PFSK-1 (cell line): ENCODE results near the gene SIX2.

Experiments
- FOXP2 ChIP-seq: optimal IDR thresholded peaks from 2 replicates; pipeline ENCODE3; 2011; ENCODE audit warnings: borderline replicate concordance, control low read depth, inconsistent platforms; ENCODE audit not compliant: insufficient read depth; ENCODE audit errors: extremely low read length, extremely low read depth
- POLR2AphosphoS5 ChIP-seq: IDR thresholded peaks from 2 replicates; pipeline ENCODE4 v1.6.1; 2012; ENCODE audit warnings: low read depth, mild to moderate bottlenecking, control low read depth, low read length, moderate library complexity
- SIN3A ChIP-seq: IDR thresholded peaks from 2 replicates; pipeline ENCODE4 v1.6.1; 2012; ENCODE audit warnings: mild to moderate bottlenecking, low read length, moderate library complexity, borderline replicate concordance; ENCODE audit not compliant: insufficient read depth
- TAF1 ChIP-seq: IDR thresholded peaks from 2 replicates; pipeline ENCODE4 v1.6.1; 2012; ENCODE audit warnings: low read length, control low read depth, borderline replicate concordance; ENCODE audit not compliant: insufficient read depth
- TF ChIP-seq, protein P1 (sequence below), 2 experiments: IDR thresholded peaks; 2 replicates each; pipeline versions ENCODE4 v1.6.1 to v1.8.0; 2011 to 2012; ENCODE audit warnings: low read depth in 2 of 2, low read length in 2 of 2, control low read depth in 1 of 2, inconsistent platforms in 1 of 2, mild to moderate bottlenecking in 1 of 2, moderate library complexity in 1 of 2; ENCODE audit not compliant: insufficient read depth in 1 of 2

GRCh38 chr2:45047301-45047700 is 38.0 kb upstream of the SIX2 start:
- no peak for TF ChIP-seq TAF1
- TF ChIP-seq POLR2AphosphoS5 = no peak
- no peak for TF ChIP-seq SIN3A
- TF ChIP-seq, protein P1, sequence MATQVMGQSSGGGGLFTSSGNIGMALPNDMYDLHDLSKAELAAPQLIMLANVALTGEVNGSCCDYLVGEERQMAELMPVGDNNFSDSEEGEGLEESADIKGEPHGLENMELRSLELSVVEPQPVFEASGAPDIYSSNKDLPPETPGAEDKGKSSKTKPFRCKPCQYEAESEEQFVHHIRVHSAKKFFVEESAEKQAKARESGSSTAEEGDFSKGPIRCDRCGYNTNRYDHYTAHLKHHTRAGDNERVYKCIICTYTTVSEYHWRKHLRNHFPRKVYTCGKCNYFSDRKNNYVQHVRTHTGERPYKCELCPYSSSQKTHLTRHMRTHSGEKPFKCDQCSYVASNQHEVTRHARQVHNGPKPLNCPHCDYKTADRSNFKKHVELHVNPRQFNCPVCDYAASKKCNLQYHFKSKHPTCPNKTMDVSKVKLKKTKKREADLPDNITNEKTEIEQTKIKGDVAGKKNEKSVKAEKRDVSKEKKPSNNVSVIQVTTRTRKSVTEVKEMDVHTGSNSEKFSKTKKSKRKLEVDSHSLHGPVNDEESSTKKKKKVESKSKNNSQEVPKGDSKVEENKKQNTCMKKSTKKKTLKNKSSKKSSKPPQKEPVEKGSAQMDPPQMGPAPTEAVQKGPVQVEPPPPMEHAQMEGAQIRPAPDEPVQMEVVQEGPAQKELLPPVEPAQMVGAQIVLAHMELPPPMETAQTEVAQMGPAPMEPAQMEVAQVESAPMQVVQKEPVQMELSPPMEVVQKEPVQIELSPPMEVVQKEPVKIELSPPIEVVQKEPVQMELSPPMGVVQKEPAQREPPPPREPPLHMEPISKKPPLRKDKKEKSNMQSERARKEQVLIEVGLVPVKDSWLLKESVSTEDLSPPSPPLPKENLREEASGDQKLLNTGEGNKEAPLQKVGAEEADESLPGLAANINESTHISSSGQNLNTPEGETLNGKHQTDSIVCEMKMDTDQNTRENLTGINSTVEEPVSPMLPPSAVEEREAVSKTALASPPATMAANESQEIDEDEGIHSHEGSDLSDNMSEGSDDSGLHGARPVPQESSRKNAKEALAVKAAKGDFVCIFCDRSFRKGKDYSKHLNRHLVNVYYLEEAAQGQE (IDR thresholded peaks at IDR 0.05; ENCODE audit: insufficient read depth in 1 of 2, low read depth in 2 of 2, low read length in 2 of 2) = no peak
- no peak for TF ChIP-seq FOXP2
